Stimulated activated CD4-positive, alpha-beta T cell treated with anti-CD3 and anti-CD28 coated beads, TNF-alpha, amount 100 ng/mL, for 4 hours (primary cell): ENCODE data around the gene SLC6A9.

Experiments used
- DNase-seq, 3 experiments: peaks; one replicate each; pipeline ENCODE4 v3.0.0-alpha.2; 2020; ENCODE audit warnings: low read depth in 3 of 3

SLC6A9 gene

DNA sequence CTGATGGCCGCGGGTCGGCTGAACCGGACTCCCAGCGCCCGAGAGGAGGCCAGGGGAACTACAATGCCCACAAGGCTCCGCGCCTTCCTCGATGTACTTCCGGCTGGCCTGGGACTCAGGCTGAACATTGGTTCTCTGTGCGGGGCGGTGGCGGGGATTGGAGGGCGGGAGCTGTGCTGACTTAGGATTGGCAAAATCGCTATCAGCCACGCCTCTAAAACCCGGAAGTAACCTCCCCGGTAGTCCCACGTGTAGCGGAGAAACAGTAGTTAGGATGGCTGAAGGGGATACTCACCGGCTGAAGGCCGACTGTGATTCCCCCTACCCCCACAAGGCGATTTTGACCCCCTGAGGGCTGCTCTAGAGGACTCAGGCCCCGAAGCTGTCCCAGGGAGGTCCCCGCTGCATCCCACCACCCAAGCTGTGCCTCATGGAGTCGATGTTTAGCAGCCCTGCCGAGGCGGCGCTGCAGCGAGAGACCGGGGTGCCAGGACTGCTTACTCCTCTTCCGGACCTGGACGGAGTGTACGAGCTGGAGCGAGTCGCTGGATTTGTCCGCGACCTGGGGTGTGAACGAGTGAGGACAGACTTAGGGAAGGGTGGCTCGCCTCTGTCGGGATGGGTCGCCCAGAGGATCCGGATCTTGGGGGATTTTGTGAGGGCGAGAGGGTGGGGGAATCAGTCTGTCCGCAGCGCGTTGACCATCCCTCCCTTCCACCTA lies 61.4 kb downstream of the SLC6A9 start, which contains the start of gene DPH2:
TSS of gene DPH2 (plus strand) at position 265 of the 721 bp plus-strand sequence. CDS start at position 431, 166 bp downstream.
- DNase-seq: peak; percentile 85 to 94 (median 93)

GRCh38 chr1:43969416-43969745 lies 61.9 kb downstream of the SLC6A9 start:
- DNase-seq: no peak

GRCh38 chr1:43968348-43968948 lies 62.8 kb downstream of the SLC6A9 start:
- no peak for DNase-seq

GRCh38 chr1:43965316-43965715 lies 65.9 kb downstream of the SLC6A9 start:
- DNase-seq: no peak

DNA sequence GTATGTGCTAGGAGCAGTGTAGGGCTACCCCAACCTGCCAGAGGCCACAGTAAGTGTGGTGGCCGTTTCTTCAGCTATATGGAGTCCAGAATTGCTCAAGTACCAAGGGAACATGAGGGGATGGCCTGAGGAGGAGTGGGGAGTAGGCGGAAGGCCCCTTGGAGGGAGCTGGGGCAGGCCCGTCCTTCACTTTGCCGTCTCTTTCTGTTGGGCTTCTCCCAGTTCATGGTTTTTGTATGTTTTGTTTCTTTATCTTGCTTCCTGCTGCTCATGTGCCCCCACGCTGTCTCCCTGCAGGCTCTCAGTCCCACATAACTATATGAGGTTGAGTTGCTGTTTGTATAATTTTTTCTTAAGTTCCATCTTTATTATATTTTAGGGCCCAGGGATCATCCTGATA lies 67.4 kb downstream of the SLC6A9 start:
- DNase-seq: no peak

DNA sequence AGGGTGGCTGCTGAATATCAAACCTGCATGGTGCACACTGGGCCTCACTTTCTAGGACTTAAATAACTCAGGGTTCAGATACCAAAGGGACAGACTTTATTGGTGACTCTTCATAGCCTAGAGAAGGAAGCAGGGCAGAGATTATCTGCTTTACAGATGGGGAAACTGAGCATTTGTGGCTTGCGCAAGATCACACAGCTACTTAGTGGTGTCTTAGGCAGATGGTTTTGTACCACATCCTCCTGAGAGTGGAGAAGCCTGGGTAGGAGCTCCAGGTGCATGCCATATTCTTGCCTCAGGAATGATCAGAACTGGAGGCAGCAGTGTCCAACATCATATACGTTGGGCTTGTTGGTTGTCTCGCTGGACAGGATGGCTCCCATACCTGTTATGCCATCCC lies 68.3 kb downstream of the SLC6A9 start:
- DNase-seq: no peak

- DNase-seq: no peak
Observed at GRCh38 chr1:43962324-43962723, 68.9 kb downstream of the SLC6A9 start.

DNA sequence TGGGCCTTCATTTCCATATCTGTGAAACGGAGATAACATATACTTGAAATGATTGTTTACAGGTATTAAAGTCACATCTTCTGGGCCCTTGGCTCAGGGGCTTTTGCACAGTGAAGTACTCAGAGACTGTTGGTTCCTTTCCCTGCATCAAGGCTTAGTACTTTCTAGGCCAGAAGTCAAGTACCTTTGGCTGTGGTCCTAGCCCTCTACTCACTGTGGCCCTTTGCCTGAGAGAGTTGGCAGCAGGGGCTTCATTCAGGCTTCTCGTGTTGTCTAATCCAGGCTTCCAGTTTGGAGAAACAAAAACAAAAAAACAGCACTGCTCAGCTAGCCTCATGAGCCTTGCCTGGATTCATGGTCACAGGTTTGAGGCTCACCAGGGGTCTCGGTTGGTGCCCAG lies 69.6 kb downstream of the SLC6A9 start:
- no peak for DNase-seq

- no peak for DNase-seq
Observed at GRCh38 chr1:43960798-43961197, 70.5 kb downstream of the SLC6A9 start.

- no peak for DNase-seq
Observed at GRCh38 chr1:43958351-43959255, 72.7 kb downstream of the SLC6A9 start.

DNA sequence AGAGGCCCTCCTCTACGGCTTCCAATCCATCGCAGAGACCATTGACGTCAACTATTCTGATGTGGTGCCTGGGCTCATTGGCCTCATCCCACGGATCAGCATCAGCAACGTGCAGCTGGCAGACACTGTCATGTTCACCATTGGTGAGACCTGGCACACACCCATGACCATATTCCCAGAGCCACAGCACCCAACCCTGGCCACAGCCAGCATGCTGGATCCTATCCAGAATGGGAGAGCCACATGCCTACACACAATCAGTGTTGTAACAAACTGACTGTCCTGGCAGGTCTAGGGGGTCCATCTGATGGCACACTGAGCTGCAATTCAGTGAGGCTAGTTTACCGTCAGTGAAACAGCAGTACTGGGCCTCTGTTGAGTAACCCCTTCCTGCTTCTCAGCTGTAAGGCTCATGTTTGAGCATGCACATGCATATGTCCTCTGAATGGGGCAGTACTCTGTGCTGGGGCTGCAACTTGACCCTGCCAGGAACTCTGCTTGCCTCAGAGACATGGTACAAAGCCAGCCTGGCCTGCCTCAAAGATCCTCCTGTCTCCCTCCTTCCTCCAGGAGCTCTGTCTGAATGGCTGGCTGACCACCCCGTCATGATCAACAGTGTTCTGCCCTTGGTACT lies 73.7 kb downstream of the SLC6A9 start:
- DNase-seq: no peak

- DNase-seq: no peak
Observed at GRCh38 chr1:43956234-43956633, 75.0 kb downstream of the SLC6A9 start.

- no peak for DNase-seq
Observed at GRCh38 chr1:43954036-43954435, 77.2 kb downstream of the SLC6A9 start.

DNA sequence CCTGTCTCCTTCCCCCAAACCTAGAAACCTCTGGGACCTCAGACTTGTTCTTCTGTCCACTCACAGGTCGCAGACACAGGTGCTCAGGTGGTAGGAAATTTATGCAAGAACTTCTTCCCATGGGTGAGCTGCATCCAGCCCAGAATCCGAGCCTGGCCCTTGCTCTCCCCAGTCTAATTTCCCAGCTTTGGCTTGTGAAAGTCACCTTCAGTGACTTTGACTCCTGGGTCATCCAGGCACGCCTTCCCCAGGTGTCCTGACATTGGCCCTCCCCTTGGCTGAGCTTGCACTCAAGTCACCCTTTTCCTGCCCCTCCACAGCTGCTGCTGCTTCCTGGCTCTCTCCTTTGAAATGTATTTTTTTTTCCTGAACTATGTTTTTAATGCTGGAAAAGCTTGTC lies 77.9 kb downstream of the SLC6A9 start:
- DNase-seq: no peak

- DNase-seq: no peak
Observed at GRCh38 chr1:43952731-43953346, 78.4 kb downstream of the SLC6A9 start.

DNA sequence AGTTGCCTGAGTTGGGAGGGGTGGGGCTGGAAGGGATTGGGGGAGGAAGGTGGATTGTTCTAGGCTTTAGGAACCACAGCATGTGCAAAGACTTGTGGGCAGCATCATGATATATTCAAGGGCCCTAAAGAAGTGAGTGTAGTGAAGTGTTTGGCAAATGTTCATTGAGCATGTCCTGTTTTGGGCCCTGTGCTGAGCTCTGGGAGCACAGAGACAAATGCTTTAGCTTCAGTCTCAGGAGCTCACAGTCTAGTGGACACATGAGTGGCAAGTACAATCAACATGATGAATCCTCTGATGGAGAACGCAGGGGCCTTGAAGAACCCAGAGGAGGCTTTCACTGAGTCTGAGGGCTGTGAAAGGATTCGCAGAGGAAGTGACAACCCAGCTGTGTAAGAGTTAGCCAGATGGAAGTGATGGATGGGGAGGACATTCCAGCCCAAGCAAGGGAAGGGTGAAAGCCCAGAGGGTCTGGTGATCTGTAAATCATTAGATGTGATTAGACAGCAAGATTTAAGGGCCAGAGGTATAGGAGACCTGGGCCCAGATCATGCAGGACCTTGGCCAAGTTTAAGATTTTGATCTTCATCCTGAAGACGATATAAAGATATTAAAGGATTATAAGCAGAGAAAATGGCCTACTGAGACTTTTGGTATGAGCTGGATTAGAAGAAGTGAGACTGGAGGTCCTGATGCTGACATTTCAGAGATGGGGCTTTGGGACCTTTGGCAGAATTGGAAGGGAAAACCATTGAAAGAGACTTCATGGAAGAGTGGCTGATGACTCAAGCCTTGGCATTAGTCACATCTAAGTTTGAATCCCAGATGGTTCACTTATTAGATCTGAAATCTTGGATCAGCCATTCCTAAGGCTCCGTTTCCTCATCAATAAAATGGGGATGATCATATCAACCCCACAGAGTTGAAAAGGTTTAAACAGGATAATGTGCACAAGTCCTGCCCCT lies 80.0 kb downstream of the SLC6A9 start:
- DNase-seq: no peak

DNA sequence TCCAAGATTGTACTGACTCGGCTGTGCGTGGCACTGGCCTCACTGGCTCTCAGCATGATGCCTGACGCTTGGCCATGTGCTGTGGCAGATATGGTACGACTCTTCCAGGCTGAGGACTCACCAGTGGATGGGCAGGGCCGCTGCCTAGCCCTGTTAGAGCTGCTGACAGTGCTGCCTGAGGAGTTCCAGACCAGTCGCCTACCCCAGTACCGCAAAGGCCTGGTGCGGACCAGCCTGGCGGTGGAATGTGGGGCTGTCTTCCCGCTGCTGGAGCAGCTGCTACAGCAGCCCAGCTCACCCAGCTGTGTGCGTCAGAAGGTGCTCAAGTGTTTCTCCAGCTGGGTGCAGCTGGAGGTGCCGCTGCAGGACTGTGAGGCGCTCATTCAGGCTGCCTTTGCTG lies 81.6 kb downstream of the SLC6A9 start:
- DNase-seq: no peak

DNA sequence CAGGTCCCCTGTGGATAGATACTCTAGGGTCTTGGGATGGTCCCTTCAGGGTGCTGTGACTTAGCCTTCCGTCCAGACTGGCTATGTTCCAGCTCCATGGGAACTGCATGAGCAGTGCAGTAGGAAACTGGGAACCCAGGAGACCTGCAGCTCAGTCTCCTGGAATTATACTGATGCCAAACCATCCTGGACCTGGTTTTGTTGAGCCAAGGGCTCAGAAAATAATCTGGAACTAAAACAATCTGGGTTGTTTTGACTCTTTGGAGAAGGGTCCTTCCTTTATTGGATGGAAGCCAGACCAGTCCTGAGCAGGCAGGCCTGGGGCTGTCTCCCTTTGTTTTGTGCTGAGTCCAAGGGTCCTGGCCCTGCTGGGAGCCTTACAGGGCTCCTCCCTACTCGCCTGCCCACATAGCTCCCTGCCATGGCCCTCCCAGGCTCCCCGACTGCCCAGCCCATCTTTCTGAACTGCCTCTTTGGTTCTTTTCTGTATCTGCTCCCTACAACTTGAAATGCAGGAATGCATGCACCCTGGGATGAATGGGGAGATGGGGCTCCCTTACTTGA lies 83.3 kb downstream of the SLC6A9 start:
- no peak for DNase-seq

DNA sequence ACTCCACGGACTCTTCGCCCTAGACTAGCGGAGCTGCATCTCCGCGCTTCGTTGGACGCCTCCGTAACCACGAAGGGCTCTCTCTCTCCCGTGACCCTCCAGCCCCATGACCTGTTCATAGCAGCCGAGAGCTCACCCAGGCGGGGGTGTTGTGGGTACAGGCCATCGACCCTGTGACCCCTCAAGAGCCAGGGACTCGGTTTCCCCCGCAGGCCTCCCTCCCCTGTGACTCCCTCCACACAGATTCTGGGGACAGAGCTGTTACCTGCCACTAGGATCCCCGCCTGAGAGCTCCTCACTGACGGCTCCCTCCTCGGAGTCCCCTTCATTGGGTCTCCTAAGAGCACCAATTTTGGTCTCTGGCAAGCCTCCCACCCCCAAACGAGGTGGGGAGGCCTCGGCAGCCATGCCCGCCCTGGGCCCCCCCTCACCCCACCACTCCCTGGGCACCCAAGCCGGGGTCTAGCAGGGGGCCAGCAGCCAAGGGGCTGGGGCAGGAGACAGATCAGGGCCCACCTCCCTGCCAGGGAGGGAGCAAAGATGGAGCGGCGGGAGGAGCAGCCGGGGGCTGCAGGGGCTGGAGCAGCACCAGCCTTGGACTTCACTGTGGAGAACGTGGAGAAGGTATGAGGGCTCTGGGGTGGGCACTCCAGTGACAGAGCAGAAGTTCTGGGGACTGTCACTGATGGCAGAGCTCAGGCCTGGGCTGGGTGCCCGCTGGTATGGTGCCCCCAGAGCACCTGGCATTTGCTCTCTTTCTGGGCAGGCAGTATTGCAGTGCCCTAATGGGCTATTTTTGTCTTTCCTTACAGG lies 84.0 kb downstream of the SLC6A9 start:
- DNase-seq: no peak
